MM.1S (cell line): ENCODE measurements around the gene TOR1A.

Source experiments
- DNase-seq: peaks from one replicate; pipeline ENCODE4 v3.0.0-alpha.2; 2015
- H2AFZ ChIP-seq: fragments of 300-600 bp; sonication (generic); 2 replicates; pipeline ENCODE4 v1.6.0; 2016; ENCODE audit warnings: antibody characterized with exemption, low read length
- H3F3A ChIP-seq: fragments of 300-600 bp; sonication (generic); 2 replicates; pipeline ENCODE4 v1.6.1; 2016; ENCODE audit warnings: mild to moderate bottlenecking, antibody characterized with exemption, low read length, moderate library complexity, mixed read lengths; ENCODE audit not compliant: insufficient read depth
- H3K27ac ChIP-seq: fragments of 300-600 bp; sonication (generic); 2 replicates; pipeline ENCODE4 v1.5.1; 2016; ENCODE audit warnings: mild to moderate bottlenecking, low read length
- H3K27me3 ChIP-seq: fragments of 300-600 bp; sonication (generic); replicated peaks from 2 replicates; pipeline ENCODE4 v1.6.0; 2016; ENCODE audit warnings: low read length; ENCODE audit not compliant: insufficient read depth
- H3K36me3 ChIP-seq: fragments of 300-600 bp; sonication (generic); replicated peaks from 2 replicates; pipeline ENCODE4 v1.6.1; 2016; ENCODE audit warnings: mild to moderate bottlenecking, low read length, mixed read lengths; ENCODE audit not compliant: insufficient read depth
- H3K4me1 ChIP-seq: fragments of 300-600 bp; sonication (generic); 2 replicates; pipeline ENCODE4 v1.6.1; 2016; ENCODE audit warnings: low read length, mixed read lengths
- H3K4me2 ChIP-seq: fragments of 300-600 bp; sonication (generic); 2 replicates; pipeline ENCODE4 v1.6.0; 2016; ENCODE audit warnings: low read depth, low read length
- H3K4me3 ChIP-seq: fragments of 300-600 bp; sonication (generic); 2 replicates; pipeline ENCODE4 v1.5.1; 2016; ENCODE audit warnings: low read length, mixed read lengths
- H3K79me2 ChIP-seq: fragments of 300-600 bp; sonication (generic); 2 replicates; pipeline ENCODE4 v1.6.1; 2016; ENCODE audit warnings: mixed run types, low read length, mixed read lengths
- H3K9ac ChIP-seq: fragments of 300-600 bp; sonication (generic); 2 replicates; pipeline ENCODE4 v1.6.1; 2016; ENCODE audit warnings: low read length, mixed read lengths
- H3K9me2 ChIP-seq: fragments of 300-600 bp; sonication (generic); replicated peaks from 2 replicates; pipeline ENCODE4 v1.6.1; 2016; ENCODE audit warnings: mild to moderate bottlenecking, low read length, mixed read lengths; ENCODE audit not compliant: insufficient read depth
- H3K9me3 ChIP-seq: fragments of 300-600 bp; sonication (generic); replicated peaks from 2 replicates; pipeline ENCODE4 v1.6.1; 2016; ENCODE audit warnings: mild to moderate bottlenecking, low read length, mixed read lengths; ENCODE audit not compliant: insufficient read depth
- H4K20me1 ChIP-seq: fragments of 300-600 bp; sonication (generic); 2 replicates; pipeline ENCODE4 v1.6.1; 2016; ENCODE audit warnings: mild to moderate bottlenecking, low read length, moderate library complexity, mixed read lengths; ENCODE audit not compliant: insufficient read depth
- EZH2 ChIP-seq: fragments of 300-600 bp; sonication (generic); optimal IDR thresholded peaks from 2 replicates; pipeline ENCODE3; 2017; ENCODE audit warnings: low read depth, mild to moderate bottlenecking, antibody characterized with exemption, low read length, mixed read lengths
- EZH2phosphoT487 ChIP-seq: fragments of 300-600 bp; sonication (generic); IDR thresholded peaks from 2 replicates; pipeline ENCODE4 v1.6.1; 2018; ENCODE audit warnings: antibody characterized with exemption, low read length
- TF ChIP-seq, protein P1 (sequence below): fragments of 300-600 bp; sonication (generic); IDR thresholded peaks from 2 replicates; pipeline ENCODE4 v1.5.1; 2016; ENCODE audit warnings: antibody characterized with exemption, low read length, mixed read lengths

TOR1A gene

DNA sequence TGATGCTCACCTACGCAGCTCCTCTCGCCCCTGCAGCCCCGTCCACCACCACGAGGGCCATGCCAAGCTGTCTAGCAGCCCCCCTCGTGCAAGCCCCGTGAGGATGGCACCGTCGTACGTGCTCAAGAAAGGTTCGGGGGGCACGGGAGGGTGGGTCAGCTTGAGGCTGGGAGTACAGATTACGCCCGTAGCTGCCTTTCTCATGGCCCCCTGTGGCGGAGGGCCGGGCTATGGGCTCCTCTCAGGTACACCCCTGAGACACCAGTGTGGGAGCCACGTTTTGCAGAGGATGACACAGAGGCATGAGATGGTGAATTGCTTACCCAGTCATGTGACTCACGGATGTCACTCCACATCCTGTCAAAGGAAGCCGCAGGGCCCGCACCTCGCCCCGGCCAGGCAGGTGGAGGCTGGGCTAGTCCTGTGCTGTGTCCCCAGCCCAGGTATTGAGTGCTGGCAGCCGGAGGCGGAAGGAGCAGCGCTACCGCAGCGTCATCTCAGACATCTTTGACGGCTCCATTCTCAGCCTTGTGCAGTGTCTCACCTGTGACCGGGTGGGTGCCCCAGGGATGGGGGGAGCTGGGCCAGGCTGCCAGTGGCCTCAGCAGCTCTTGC lies 45.0 kb upstream of the TOR1A start:
- peak overlapping the region; percentile 9; the same call in 1 of the 2 replicates for H3K4me2 ChIP-seq
- no peak for TF ChIP-seq EZH2phosphoT487
- TF ChIP-seq, protein P1, sequence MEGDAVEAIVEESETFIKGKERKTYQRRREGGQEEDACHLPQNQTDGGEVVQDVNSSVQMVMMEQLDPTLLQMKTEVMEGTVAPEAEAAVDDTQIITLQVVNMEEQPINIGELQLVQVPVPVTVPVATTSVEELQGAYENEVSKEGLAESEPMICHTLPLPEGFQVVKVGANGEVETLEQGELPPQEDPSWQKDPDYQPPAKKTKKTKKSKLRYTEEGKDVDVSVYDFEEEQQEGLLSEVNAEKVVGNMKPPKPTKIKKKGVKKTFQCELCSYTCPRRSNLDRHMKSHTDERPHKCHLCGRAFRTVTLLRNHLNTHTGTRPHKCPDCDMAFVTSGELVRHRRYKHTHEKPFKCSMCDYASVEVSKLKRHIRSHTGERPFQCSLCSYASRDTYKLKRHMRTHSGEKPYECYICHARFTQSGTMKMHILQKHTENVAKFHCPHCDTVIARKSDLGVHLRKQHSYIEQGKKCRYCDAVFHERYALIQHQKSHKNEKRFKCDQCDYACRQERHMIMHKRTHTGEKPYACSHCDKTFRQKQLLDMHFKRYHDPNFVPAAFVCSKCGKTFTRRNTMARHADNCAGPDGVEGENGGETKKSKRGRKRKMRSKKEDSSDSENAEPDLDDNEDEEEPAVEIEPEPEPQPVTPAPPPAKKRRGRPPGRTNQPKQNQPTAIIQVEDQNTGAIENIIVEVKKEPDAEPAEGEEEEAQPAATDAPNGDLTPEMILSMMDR = no peak
- TF ChIP-seq EZH2 = no peak
- H3K36me3 ChIP-seq = no peaks in the 10 kb centered on the region
- H3K4me1 ChIP-seq = no peaks in the 10 kb centered on the region
- H3K9ac ChIP-seq = no peak overlapping the region
- peak; percentile 26 for DNase-seq
- no peaks in the 10 kb centered on the region for H3K79me2 ChIP-seq
- no peaks in the 10 kb centered on the region for H3K9me3 ChIP-seq
- H4K20me1 ChIP-seq = no peaks in the 10 kb centered on the region
- H3F3A ChIP-seq = no peaks in the 10 kb centered on the region
- no peak overlapping the region for H3K27ac ChIP-seq
- no peaks in the 10 kb centered on the region for H3K9me2 ChIP-seq
- no peaks in the 10 kb centered on the region for H3K27me3 ChIP-seq
- H2AFZ ChIP-seq = no peak overlapping the region
- H3K4me3 ChIP-seq = no peak overlapping the region

DNA sequence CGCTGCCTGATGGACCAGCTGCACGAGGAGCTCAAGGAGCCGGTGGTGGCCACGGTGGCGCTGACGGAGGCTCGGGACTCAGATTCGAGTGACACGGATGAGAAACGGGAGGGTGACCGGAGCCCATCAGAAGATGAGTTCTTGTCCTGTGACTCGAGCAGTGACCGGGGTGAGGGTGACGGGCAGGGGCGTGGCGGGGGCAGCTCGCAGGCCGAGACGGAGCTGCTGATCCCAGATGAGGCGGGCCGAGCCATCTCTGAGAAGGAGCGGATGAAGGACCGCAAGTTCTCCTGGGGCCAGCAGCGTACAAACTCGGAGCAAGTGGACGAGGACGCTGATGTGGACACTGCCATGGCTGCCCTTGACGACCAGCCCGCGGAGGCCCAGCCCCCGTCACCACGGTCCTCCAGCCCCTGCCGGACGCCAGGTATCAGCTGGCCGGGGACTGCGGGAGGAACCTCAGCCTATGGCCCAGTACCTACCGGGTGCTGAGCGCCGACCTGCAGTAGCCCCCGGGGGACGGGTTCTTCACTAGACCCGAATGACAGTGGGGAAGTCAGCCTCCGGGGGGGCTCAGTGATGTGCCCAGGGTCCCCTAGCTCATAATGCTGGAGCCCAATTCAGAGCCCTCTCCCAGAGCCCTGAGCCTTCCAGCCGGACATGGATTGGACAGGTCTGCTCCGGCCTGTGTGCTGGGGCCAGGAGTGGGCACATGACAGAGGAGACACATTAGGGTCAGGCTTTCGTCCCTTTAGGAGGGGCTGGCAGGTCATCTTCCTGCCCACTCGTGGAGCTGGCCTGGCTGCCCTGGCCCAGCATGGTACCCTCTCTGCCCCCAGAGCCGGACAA lies 44.3 kb upstream of the TOR1A start:
- no peak for DNase-seq
- TF ChIP-seq, protein P1 = no peak
- TF ChIP-seq EZH2 (no peak), EZH2phosphoT487 (no peak)
- Histone ChIP-seq H3K4me1 (no peaks in the 10 kb centered on the region), H3K36me3 (no peaks in the 10 kb centered on the region), H3K27me3 (no peaks in the 10 kb centered on the region), H3K4me3 (no peak overlapping the region), H3K79me2 (no peaks in the 10 kb centered on the region), H3K4me2 (no peak overlapping the region), H3K9ac (no peak overlapping the region), H3F3A (no peaks in the 10 kb centered on the region), H3K9me2 (no peaks in the 10 kb centered on the region), H4K20me1 (no peaks in the 10 kb centered on the region), H3K9me3 (no peaks in the 10 kb centered on the region), H2AFZ (no peak overlapping the region), H3K27ac (no peak overlapping the region)

DNA sequence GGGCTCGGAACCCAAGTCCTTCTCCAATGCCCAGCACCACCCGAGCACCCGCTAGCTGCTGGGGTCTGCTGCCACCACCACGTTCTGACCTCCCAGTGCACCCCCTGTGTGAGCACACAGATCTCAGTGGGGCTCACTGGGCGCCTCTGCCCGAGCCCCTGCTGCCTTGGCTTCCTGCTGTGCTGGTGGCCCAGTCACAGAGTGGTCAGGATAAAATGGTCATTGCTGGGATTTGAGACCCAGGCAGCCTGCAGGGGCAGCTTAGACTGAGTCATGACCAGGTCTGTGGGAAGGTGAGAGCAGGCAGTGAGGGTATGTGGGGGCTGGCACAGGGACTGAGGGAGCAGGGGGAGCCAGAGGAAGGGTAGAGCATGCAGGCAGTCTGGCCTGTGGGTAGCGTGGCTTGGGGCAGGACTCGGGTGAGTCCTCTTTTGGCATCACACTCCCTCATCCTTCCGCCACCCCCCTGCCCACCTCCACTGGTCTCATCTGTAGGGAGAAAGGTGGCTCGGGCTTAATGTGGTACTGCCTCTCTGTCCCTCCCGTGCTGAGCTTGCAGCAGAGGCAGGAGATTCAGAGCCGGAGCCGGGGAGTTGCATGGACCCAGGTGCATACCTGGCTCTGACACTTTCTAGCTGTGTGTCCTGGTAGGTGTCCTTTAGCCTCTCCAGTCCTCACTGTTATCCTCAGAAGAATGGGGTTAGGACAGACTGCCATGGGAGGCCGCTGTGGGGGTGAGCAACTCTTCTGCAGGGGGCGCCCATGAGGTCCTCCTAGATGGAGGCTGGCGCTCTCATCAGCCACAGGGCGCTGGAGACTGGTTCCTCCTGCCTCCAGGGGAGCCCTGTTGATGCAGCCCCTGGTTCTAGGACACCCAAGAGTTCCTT lies 43.4 kb upstream of the TOR1A start:
- DNase-seq = no peak
- Histone ChIP-seq H3K9me2 (no peaks in the 10 kb centered on the region), H3K27ac (no peak overlapping the region), H3K4me1 (no peaks in the 10 kb centered on the region), H3F3A (no peaks in the 10 kb centered on the region), H2AFZ (no peak overlapping the region), H3K27me3 (no peaks in the 10 kb centered on the region), H3K4me3 (no peak overlapping the region), H3K36me3 (no peaks in the 10 kb centered on the region), H4K20me1 (no peaks in the 10 kb centered on the region), H3K4me2 (no peak overlapping the region), H3K9ac (no peak overlapping the region), H3K9me3 (no peaks in the 10 kb centered on the region), H3K79me2 (no peaks in the 10 kb centered on the region)
- no peak for TF ChIP-seq EZH2
- no peak for TF ChIP-seq EZH2phosphoT487
- TF ChIP-seq, protein P1 = no peak
